Measurements from ENCODE around the gene GFOD2. TPM values are rescaled to one million over a fixed set of nuclear protein-coding genes. Genes with fewer than 3 reads are reported as not detected.
"Not testable (repeated sequence)": the region's sequence is repeated elsewhere in the genome, so short reads cannot be mapped to it uniquely, and the experiment has no call there.

Gene GFOD2
- total RNA-seq, 1 experiment from 2014 or later: 13.5 TPM

GRCh38 chr16:67707210-67707609 lies 11.9 kb downstream of the GFOD2 start:
- Histone ChIP-seq H3K4me3 (no peak overlapping the region), H3K9me3 (replicated peaks) (no peaks in the 10 kb centered on the region), H3K27me3 (replicated peaks) (no peaks in the 10 kb centered on the region), H3K4me1 (replicated peaks) (no peaks in the 10 kb centered on the region), H3K36me3 (0 out of 2 replicates have a peak, but pooled peaks cover 2% of the 10 kb centered on the region), H3K27ac (no peak overlapping the region)
- DNase-seq (ENCODE audit: low read depth in 1 of 2, low spot score in 2 of 2): no peak

GRCh38 chr16:67704110-67704509 lies 15.0 kb downstream of the GFOD2 start:
- Histone ChIP-seq H3K36me3 (peaks cover 3% of the 10 kb centered on the region; the same call in 1 of the 2 replicates), H3K27ac (no peak overlapping the region)

DNA sequence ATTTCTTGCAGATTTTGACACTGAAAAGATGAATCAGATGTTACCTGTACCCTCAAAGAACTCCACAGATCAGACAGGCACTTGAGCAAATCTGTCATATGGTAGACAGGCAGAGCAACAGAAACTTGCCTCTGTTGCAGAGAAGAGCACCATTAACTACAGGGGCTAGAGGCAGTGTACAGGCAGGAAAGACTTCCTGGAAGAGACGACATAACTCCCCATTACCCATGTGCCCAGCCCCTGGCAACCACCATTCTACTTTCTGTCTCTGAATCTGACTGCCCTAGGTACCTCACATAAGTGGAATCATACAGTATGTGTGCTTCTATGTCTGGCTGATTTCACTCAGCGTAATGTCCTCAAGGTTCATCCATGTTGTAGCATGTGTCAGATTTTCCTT lies 15.5 kb downstream of the GFOD2 start:
- H3K9me3 ChIP-seq (replicated peaks): peaks cover 12% of the 10 kb centered on the region
- no peak overlapping the region for H3K27ac ChIP-seq
- DNase-seq (ENCODE audit: low read depth in 1 of 2, low spot score in 2 of 2): no peak
- H3K4me3 ChIP-seq: no peak overlapping the region
- H3K36me3 ChIP-seq: peaks cover 7% of the 10 kb centered on the region; the same call in 1 of the 2 replicates
- no peaks in the 10 kb centered on the region for H3K27me3 ChIP-seq (replicated peaks)
- no peaks in the 10 kb centered on the region for H3K4me1 ChIP-seq (replicated peaks)

More at GRCh38 chr16:67704110-67704509, 15.0 kb downstream of the GFOD2 start:
- Histone ChIP-seq H3K4me3 (no peak overlapping the region), H3K27me3 (replicated peaks) (no peaks in the 10 kb centered on the region), H3K9me3 (replicated peaks) (peaks cover 8% of the 10 kb centered on the region), H3K4me1 (replicated peaks) (no peaks in the 10 kb centered on the region)
- no peak for DNase-seq (ENCODE audit: low read depth in 1 of 2, low spot score in 2 of 2)

DNA sequence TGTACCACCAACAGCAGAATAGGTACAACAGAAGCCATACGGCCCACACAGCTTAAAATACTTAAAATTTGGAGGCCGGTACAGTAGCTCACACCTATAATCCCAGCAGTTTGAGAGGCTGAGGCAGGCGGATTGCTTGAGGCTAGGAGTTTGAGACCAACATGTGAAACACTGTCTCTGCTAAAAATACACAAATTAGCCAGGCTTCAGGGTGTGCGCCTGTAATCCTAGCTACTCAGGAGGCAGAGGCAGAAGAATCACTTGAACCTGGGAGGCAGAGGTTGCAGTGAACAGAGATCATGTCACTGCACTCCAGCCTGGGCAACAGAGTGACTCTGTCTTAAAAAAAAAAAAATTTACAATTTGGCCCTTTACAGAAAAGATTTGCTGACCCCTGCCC lies 17.0 kb downstream of the GFOD2 start:
- H3K27me3 ChIP-seq (replicated peaks): no peaks in the 10 kb centered on the region
- peaks cover 12% of the 10 kb centered on the region for H3K9me3 ChIP-seq (replicated peaks)
- DNase-seq (ENCODE audit: low read depth in 1 of 2, low spot score in 2 of 2): no peak
- H3K27ac ChIP-seq: no peak overlapping the region
- no peak overlapping the region for H3K4me3 ChIP-seq
- H3K36me3 ChIP-seq: peaks cover 10% of the 10 kb centered on the region; the same call in 1 of the 2 replicates
- H3K4me1 ChIP-seq (replicated peaks): no peaks in the 10 kb centered on the region

DNA sequence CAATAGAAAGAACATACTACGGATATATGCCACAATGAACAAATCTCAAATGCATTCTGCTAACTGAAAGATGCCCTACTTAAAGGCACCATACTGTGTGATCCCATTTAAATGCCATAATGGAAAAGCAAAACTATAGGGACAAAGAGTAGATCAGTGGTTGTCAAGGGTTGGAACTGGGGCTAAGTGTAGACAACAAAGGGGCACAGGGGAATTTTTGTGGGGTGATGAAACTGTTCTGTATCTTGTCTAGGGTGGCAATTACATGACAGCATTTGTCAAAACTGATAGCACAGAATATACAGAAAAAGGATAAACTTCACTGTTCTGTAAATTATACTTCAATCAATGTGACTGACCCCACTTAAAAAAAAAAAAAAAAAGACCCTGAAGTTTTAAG lies 17.7 kb downstream of the GFOD2 start:
- Histone ChIP-seq H3K27me3 (replicated peaks) (no peaks in the 10 kb centered on the region), H3K4me1 (replicated peaks) (no peaks in the 10 kb centered on the region), H3K4me3 (no peak overlapping the region), H3K36me3 (peaks cover 10% of the 10 kb centered on the region; the same call in 1 of the 2 replicates), H3K27ac (no peak overlapping the region), H3K9me3 (replicated peaks) (peaks cover 12% of the 10 kb centered on the region)
- DNase-seq (ENCODE audit: low read depth in 1 of 2, low spot score in 2 of 2): no peak

DNA sequence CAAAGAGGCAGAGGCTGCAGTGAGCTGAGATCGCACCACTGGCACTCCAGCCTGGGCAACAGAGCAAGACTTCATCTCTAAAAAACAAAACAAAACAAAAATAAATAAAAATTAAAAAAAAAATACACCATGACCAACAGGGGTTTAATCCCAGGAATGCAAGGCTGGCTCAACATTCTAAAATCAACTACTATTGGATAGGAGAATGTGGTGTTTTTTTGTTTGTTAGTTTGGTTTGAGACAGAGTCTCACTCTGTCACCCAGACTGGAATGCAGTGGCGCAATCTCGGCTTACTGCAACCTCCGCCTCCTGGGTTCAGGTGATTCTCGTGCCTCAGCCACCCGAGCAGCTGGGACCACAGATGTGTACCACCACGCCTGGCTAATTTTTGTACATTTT lies 19.9 kb downstream of the GFOD2 start:
- Histone ChIP-seq H3K27ac (no peak overlapping the region), H3K4me1 (replicated peaks) (no peaks in the 10 kb centered on the region), H3K36me3 (peaks cover 10% of the 10 kb centered on the region; the same call in 1 of the 2 replicates), H3K4me3 (no peak overlapping the region), H3K27me3 (replicated peaks) (no peaks in the 10 kb centered on the region), H3K9me3 (replicated peaks) (peaks cover 12% of the 10 kb centered on the region)
- DNase-seq (ENCODE audit: low read depth in 1 of 2, low spot score in 2 of 2): no peak

GRCh38 chr16:67697422-67698185 lies 21.5 kb downstream of the GFOD2 start:
- H3K4me1 ChIP-seq (replicated peaks): no peaks in the 10 kb centered on the region

GRCh38 chr16:67694611-67695010 lies 24.5 kb downstream of the GFOD2 start:
- Histone ChIP-seq H3K9me3 (replicated peaks) (peaks cover 7% of the 10 kb centered on the region), H3K27me3 (replicated peaks) (no peaks in the 10 kb centered on the region), H3K4me1 (replicated peaks) (no peaks in the 10 kb centered on the region), H3K4me3 (no peak overlapping the region), H3K36me3 (peaks cover 10% of the 10 kb centered on the region; the same call in 1 of the 2 replicates), H3K27ac (no peak overlapping the region)
- no peak for DNase-seq (ENCODE audit: low read depth in 1 of 2, low spot score in 2 of 2)

More at GRCh38 chr16:67697422-67698185, 21.5 kb downstream of the GFOD2 start:
- H3K36me3 ChIP-seq: peaks cover 10% of the 10 kb centered on the region; the same call in 1 of the 2 replicates
- H3K4me3 ChIP-seq: no peak overlapping the region
- no peaks in the 10 kb centered on the region for H3K27me3 ChIP-seq (replicated peaks)
- DNase-seq (ENCODE audit: low read depth in 1 of 2, low spot score in 2 of 2): no peak
- no peak overlapping the region for H3K27ac ChIP-seq
- peaks cover 12% of the 10 kb centered on the region for H3K9me3 ChIP-seq (replicated peaks)

DNA sequence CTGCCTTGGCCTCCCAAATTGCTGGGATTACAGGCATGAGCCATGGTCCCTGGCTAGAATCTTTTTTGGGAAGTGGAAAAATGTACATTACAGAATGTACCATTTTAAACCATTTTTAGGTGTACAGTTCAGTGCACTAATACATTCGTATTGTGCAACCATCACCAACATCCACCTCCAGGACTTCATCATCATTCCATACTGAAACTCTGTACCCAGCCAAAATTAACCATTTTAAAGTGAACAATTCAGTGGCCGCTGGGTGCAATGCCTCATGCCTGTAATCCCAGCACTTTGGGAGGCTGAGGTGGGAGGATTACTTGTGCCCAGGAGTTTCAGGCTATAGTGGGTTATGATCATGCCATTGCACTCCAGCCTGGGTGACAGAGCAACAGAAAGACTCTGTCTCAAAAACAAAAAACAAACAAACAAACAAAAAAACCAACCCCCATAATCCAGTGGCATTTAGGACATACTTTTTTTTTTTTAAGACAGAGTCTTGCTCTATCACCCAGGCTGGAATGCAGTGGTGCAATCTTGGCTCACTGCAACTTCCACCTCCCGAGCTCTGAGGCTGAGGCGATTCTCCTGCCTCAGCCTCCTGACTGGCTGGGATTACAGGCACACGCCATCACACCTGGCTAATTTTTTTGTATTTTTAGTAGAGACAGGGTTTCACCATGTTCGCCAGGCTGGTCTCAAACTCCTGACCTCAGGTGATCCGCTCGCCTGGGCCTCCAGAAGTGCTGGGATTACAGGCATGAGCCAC lies 25.4 kb downstream of the GFOD2 start:
- not testable (repeated sequence) for H3K36me3 ChIP-seq; DNase-seq (ENCODE audit: low read depth in 1 of 2, low spot score in 2 of 2); H3K4me1 ChIP-seq (replicated peaks); H3K27me3 ChIP-seq (replicated peaks); H3K9me3 ChIP-seq (replicated peaks); H3K27ac ChIP-seq; H3K4me3 ChIP-seq

- Histone ChIP-seq H3K4me1 (replicated peaks) (no peaks in the 10 kb centered on the region), H3K4me3 (no peak overlapping the region), H3K27me3 (replicated peaks) (no peaks in the 10 kb centered on the region), H3K9me3 (replicated peaks) (no peaks in the 10 kb centered on the region), H3K27ac (no peak overlapping the region), H3K36me3 (peaks cover 6% of the 10 kb centered on the region)
- DNase-seq (ENCODE audit: low read depth in 1 of 2, low spot score in 2 of 2): no peak
These were observed 33.6 kb downstream of the GFOD2 start for GRCh38 chr16:67685388-67686112.

DNA sequence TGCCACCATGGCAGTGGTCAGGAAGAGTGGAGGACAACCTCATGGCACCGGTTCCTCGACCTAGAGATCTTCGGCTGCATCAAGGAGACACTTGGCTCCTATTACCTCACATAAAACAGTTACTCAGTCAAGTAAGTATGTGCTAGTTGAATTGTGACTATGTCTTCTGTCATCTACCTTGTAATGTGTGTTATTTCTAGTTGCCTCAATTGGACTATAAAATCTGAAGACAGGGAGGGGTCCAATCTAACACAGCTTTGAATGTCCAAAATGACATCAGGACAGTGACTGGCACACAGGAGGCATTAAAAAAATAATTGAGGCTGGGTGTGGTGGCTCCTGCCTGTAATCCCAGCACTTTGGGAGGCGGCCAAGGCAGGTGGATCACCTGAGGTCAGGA lies 35.3 kb downstream of the GFOD2 start:
- no peak for DNase-seq (ENCODE audit: low read depth in 1 of 2, low spot score in 2 of 2)
- H3K4me1 ChIP-seq (replicated peaks): no peaks in the 10 kb centered on the region
- H3K9me3 ChIP-seq (replicated peaks): no peaks in the 10 kb centered on the region
- no peaks in the 10 kb centered on the region for H3K27me3 ChIP-seq (replicated peaks)
- H3K4me3 ChIP-seq: no peak overlapping the region
- peaks cover 6% of the 10 kb centered on the region for H3K36me3 ChIP-seq
- no peak overlapping the region for H3K27ac ChIP-seq

DNA sequence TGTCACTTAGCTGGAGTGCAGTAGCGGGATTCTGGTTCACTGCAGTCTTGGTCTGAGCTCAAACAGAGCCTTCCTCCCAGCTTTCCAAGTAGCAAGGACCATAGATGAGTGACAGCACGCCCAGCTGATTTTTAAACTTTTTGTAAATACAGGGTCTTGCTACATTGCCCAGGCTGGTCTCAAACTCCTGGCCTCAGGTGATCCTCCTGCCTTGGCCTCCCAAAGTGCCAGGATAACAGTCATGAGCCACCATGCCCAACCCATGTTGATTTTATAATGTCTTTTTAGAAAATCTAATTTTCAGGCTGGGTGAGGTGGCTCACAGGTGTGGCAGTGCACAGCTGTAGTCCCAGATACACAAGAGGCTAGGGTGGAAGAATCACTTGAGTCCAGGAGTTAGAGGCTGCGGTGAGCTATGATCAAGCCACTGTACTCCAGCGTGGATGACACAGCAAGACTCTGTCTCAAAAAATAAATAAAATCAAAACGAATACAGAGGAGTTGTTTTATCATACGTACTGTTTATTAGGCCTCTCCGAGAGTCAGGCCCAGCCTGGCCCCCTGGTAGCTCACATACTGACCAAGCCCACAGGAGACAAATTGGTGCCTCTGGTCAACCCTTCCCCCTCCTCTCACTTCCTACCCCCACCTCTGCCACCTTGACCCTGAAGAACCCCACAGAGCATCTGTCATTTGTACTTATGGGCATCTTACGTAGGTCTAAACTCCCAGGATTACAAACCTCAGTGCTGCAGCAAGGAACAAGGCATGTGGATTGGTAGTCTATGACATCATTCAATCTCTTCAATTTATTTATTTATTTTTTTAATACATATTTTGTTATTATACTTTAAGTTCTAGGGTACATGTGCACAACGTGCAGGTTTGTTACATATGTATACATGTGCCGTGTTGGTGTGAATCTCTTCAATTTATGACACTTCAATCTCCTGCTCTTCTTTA lies 38.9 kb downstream of the GFOD2 start:
- Histone ChIP-seq H3K4me3 (no peak overlapping the region), H3K4me1 (replicated peaks) (no peaks in the 10 kb centered on the region), H3K27ac (no peak overlapping the region), H3K36me3 (peaks cover 6% of the 10 kb centered on the region), H3K27me3 (replicated peaks) (no peaks in the 10 kb centered on the region), H3K9me3 (replicated peaks) (no peaks in the 10 kb centered on the region)
- no peak for DNase-seq (ENCODE audit: low read depth in 1 of 2, low spot score in 2 of 2)
